Endothelial cell of umbilical vein (primary cell): ENCODE measurements around the gene FHDC1. TPM values are rescaled to one million over a fixed set of nuclear protein-coding genes. Genes with fewer than 3 reads are reported as not detected.

ENCODE experiments used
- BruUV-seq: library from RNA; stranded (reverse); fragments of 400-500 nt; replicated peaks from 2 replicates; lab custom pipeline; 2021; lab: Mats Ljungman, UMichigan
- CTCF ChIA-PET: fragments of 300-600, 350-600 bp; sonication (Branson Sonifier 250); formaldehyde crosslinking; loops from one replicate; lab custom pipeline; 2021; ENCODE audit warnings: antibody characterized with exemption, inconsistent platforms; lab: Charles Lee
- POLR2A ChIA-PET: fragments of 300-600, 350-600 bp; sonication (Branson Sonifier 250); formaldehyde crosslinking; loops from one replicate; lab custom pipeline; 2021; ENCODE audit warnings: antibody characterized with exemption, inconsistent platforms; lab: Charles Lee
- DNase-seq: peaks from one replicate; pipeline ENCODE4 v3.0.0-alpha.2; 2011; ENCODE audit warnings: low read depth, low spot score
- FAIRE-seq: peaks from 2 replicates; lab custom pipeline; 2011; peaks lifted over from hg19 to GRCh38; lab: Jason Lieb, UNC
- H2AFZ ChIP-seq: 2 replicates; pipeline ENCODE4 v1.6.0; 2012; ENCODE audit warnings: low read depth, low read length, control low read depth, inconsistent platforms
- H3K27ac ChIP-seq: 2 replicates; pipeline ENCODE4 v1.5.1; 2011; ENCODE audit warnings: low read depth, mild to moderate bottlenecking, control low read depth, low read length, moderate library complexity; ENCODE audit not compliant: insufficient read depth
- H3K27me3 ChIP-seq, 2 experiments: 2 replicates each; pipeline versions ENCODE4 v1.6.0 to v1.6.1; 2011; ENCODE audit warnings: low read length in 2 of 2, mixed read lengths in 1 of 2; ENCODE audit not compliant: control insufficient read depth in 2 of 2, insufficient read depth in 2 of 2
- H3K36me3 ChIP-seq, 2 experiments: 2 replicates in 1 of 2; 3 replicates in 1 of 2; pipeline ENCODE4 v1.5.1; 2011; ENCODE audit warnings: low read length in 2 of 2, mild to moderate bottlenecking in 1 of 2, moderate library complexity in 1 of 2; ENCODE audit not compliant: control insufficient read depth in 2 of 2, insufficient read depth in 2 of 2; ENCODE audit errors: extremely low read depth in 1 of 2
- H3K4me1 ChIP-seq: 3 replicates; pipeline ENCODE4 v1.5.1; 2011; ENCODE audit warnings: mild to moderate bottlenecking, low read length; ENCODE audit not compliant: control insufficient read depth, insufficient read depth; ENCODE audit errors: extremely low read depth
- H3K4me2 ChIP-seq: 2 replicates; pipeline ENCODE4 v1.6.1; 2011; ENCODE audit warnings: low read length, control low read depth, mixed read lengths; ENCODE audit not compliant: insufficient read depth
- H3K4me3 ChIP-seq, 3 experiments: fragments of 200-600 bp in 1 of 3; sonication (generic), shearing (Covaris generic) in 1 of 3; replicated peaks in 1 of 3; 2 replicates each; pipeline ENCODE4 v1.5.1; 2011 to 2016; ENCODE audit warnings: control low read depth in 3 of 3, low read length in 3 of 3, mild to moderate bottlenecking in 2 of 3, inconsistent platforms in 1 of 3, low read depth in 1 of 3, moderate library complexity in 1 of 3; ENCODE audit not compliant: insufficient read depth in 1 of 3
- H3K79me2 ChIP-seq: 2 replicates; pipeline ENCODE4 v1.6.0; 2012; ENCODE audit warnings: low read length, inconsistent platforms; ENCODE audit not compliant: control insufficient read depth, insufficient read depth
- H3K9ac ChIP-seq: replicated peaks from 2 replicates; pipeline ENCODE3; 2011; ENCODE audit warnings: low read length, control low read depth; ENCODE audit not compliant: insufficient read depth; ENCODE audit errors: extremely low read depth
- H3K9me1 ChIP-seq: replicated peaks from 3 replicates; pipeline ENCODE4 v1.6.0; 2011; ENCODE audit warnings: mild to moderate bottlenecking, low read length; ENCODE audit not compliant: control insufficient read depth, insufficient read depth; ENCODE audit errors: extremely low read depth
- H3K9me3 ChIP-seq: replicated peaks from 2 replicates; pipeline ENCODE4 v1.5.1; 2012; ENCODE audit warnings: low read length, inconsistent platforms; ENCODE audit not compliant: control insufficient read depth, insufficient read depth
- H4K20me1 ChIP-seq: replicated peaks from 2 replicates; pipeline ENCODE3; 2011; ENCODE audit warnings: mild to moderate bottlenecking, low read length; ENCODE audit not compliant: control insufficient read depth, insufficient read depth; ENCODE audit errors: extremely low read depth
- CTCF ChIP-seq, 2 donors: IDR thresholded peaks; 1 replicate in 1 of 2; 2 replicates in 1 of 2; pipeline ENCODE4 v1.5.1; 2011; ENCODE audit warnings: low read length in 2 of 2, mild to moderate bottlenecking in 2 of 2, moderate library complexity in 2 of 2, control low read depth in 1 of 2, inconsistent platforms in 1 of 2, low read depth in 1 of 2; ENCODE audit not compliant: insufficient read depth in 1 of 2; ENCODE audit errors: extremely low read depth in 1 of 2
- EZH2 ChIP-seq: IDR thresholded peaks from 2 replicates; pipeline ENCODE4 v1.6.1; 2012; ENCODE audit warnings: borderline replicate concordance, low read depth, mild to moderate bottlenecking, moderate library complexity, low read length, inconsistent platforms; ENCODE audit not compliant: severe bottlenecking
- FOS ChIP-seq: IDR thresholded peaks from 2 replicates; pipeline ENCODE4 v1.6.1; 2011; ENCODE audit warnings: mild to moderate bottlenecking, low read length, moderate library complexity, borderline replicate concordance; ENCODE audit not compliant: insufficient read depth
- GATA2 ChIP-seq: IDR thresholded peaks from 2 replicates; pipeline ENCODE4 v1.7.0; 2011; ENCODE audit warnings: low read depth, mild to moderate bottlenecking, moderate library complexity, mixed read lengths, low read length; ENCODE audit not compliant: insufficient read length, insufficient read depth
- MAX ChIP-seq: IDR thresholded peaks from 2 replicates; pipeline ENCODE4 v1.6.1; 2011; ENCODE audit not compliant: insufficient read depth, insufficient read length
- MYC ChIP-seq: IDR thresholded peaks from one replicate; pipeline ENCODE4 v1.6.1; 2011; ENCODE audit warnings: mild to moderate bottlenecking, low read depth, low read length
- POLR2A ChIP-seq: IDR thresholded peaks from 2 replicates; pipeline ENCODE4 v1.6.1; 2012; ENCODE audit warnings: low read depth, mild to moderate bottlenecking, control low read depth, low read length
- POLR2AphosphoS5 ChIP-seq: IDR thresholded peaks from 2 replicates; pipeline ENCODE4 v1.6.1; 2012; ENCODE audit warnings: low read depth, mild to moderate bottlenecking, control low read depth, low read length, moderate library complexity; ENCODE audit not compliant: insufficient read depth
- dilution Hi-C: fragments of 300-500 bp; cut with MboI; formaldehyde crosslinking; loops from one replicate; pipeline ENCODE4 v1.15.0; 2019; ENCODE audit warnings: low sequenced_read_pairs; ENCODE audit not compliant: extremely low pct_ligation_motif_present
- intact Hi-C: fragments of 100-400 bp; cut with micrococcal nuclease; formaldehyde crosslinking; loops from one replicate; pipeline ENCODE4 v1.10.0; 2022
- polyA plus RNA-seq, 4 experiments: library from polyadenylated mRNA; depleted of rRNA in 3 of 4; stranded (reverse) in 3 of 4; unstranded in 1 of 4; fragments of >200 nt; gene quantifications; 2 replicates each; pipeline versions ENCODE4 v1.2.1 to v1.2.3, GENCODE V29; 2011 to 2012; ENCODE audit warnings: missing spikeins in 1 of 4
- total RNA-seq: library from RNA; stranded (reverse); gene quantifications from 2 replicates; pipeline ENCODE4 v1.2.3, GENCODE V29; 2021

FHDC1 gene
- total and polyA plus RNA-seq, 2 donors (not counting 3 experiments of a cell fraction or from before 2014, with no cell fraction given), result 0.03 to 0.18 TPM

DNA sequence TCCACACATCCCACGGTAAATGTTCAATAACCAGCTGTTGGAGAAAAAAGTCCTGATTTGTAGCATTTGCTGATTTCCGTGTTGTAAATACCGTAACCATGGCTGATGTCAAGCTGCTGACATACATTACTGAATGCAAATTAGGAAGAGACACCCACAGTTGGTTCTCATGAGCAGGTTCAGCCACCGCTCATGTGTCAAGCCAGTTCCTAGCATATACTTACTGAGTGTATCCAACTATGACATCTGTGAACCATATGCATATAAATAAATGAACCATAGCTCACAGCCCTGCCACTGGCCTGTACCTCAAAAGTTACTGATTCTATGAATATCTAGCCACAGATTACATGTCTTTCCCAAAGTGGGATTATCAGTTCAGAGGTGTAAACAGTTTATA, 29.5 kb downstream of the FHDC1 start:
- H3K9me1 ChIP-seq, result no peaks in the 10 kb centered on the region
- dilution Hi-C loops (no loop called here), intact Hi-C loops (no loop called here)
- no peaks in the 10 kb centered on the region for H3K36me3 ChIP-seq
- H3K9ac ChIP-seq, result no peak overlapping the region
- peaks cover 16% of the 10 kb centered on the region for H3K4me1 ChIP-seq
- no TSS peak for BruUV-seq
- no peaks in the 10 kb centered on the region for H3K79me2 ChIP-seq
- DNase-seq, result no peak
- no peak for FAIRE-seq
- H2AFZ ChIP-seq, result no peak overlapping the region
- no peaks in the 10 kb centered on the region for H3K9me3 ChIP-seq
- H3K27me3 ChIP-seq, result no peaks in the 10 kb centered on the region
- TF ChIP-seq CTCF (IDR thresholded peaks at IDR 0.05; ENCODE audit: extremely low read depth in 1 of 2, insufficient read depth in 1 of 2, low read depth in 1 of 2, low read length in 2 of 2) (no peak), MYC (no peak), POLR2A (no peak), MAX (no peak), GATA2 (no peak), FOS (no peak), POLR2AphosphoS5 (no peak), EZH2 (no peak)
- ChIA-PET POLR2A (no interaction called here), CTCF (no interaction called here)
- no peaks in the 10 kb centered on the region for H4K20me1 ChIP-seq
- no peak overlapping the region for H3K4me3 ChIP-seq
- H3K4me2 ChIP-seq, result no peak overlapping the region
- H3K27ac ChIP-seq, result no peak overlapping the region
